AG04450 (cell line): Measurements from ENCODE around the gene MUC13. TPM values are rescaled to one million over a fixed set of nuclear protein-coding genes. Genes with fewer than 3 reads are reported as not detected.
A peak's percentile ranks its signal among the peaks of the same experiment; 100 is the strongest.

Experiments
- CTCF ChIA-PET: fragments of 300-600, 350-600 bp; formaldehyde crosslinking; extraction: SDS; loops from one replicate; lab custom pipeline; 2022; ENCODE audit warnings: antibody characterized with exemption, inconsistent platforms; lab: Charles Lee
- POLR2A ChIA-PET: fragments of 350-600 bp; formaldehyde crosslinking; extraction: SDS; loops from one replicate; lab custom pipeline; 2021; ENCODE audit warnings: antibody characterized with exemption, inconsistent platforms; lab: Yijun Ruan, JAX
- DNase-seq: peaks from one replicate; pipeline ENCODE4 v3.0.0-alpha.2; 2011; ENCODE audit warnings: low read depth, low spot score
- H3K27ac ChIP-seq: one replicate; pipeline ENCODE4 v1.5.1; 2012; ENCODE audit warnings: low read depth, low read length, control low read depth
- H3K27me3 ChIP-seq: one replicate; pipeline ENCODE4 v1.6.0; 2012; ENCODE audit warnings: low read length; ENCODE audit not compliant: control insufficient read depth, insufficient read depth
- H3K4me3 ChIP-seq: 2 replicates; pipeline ENCODE4 v1.5.1; 2011; ENCODE audit warnings: mild to moderate bottlenecking, low read depth, low read length, control low read depth
- H3K9me3 ChIP-seq: 2 replicates; pipeline ENCODE4 v1.5.1; 2012; ENCODE audit warnings: low read length; ENCODE audit not compliant: control insufficient read depth, insufficient read depth
- CTCF ChIP-seq: IDR thresholded peaks from 2 replicates; pipeline ENCODE4 v1.5.1; 2011; ENCODE audit warnings: low read depth, low read length, control low read depth, inconsistent platforms
- polyA plus RNA-seq: library from polyadenylated mRNA; depleted of rRNA; stranded (reverse); fragments of >200 nt; gene quantifications from 2 replicates; pipeline ENCODE4 v1.2.3, GENCODE V29; 2011

Gene MUC13
- polyA plus RNA-seq, 1 experiment, result not detected

GRCh38 chr3:124885466-124886167 is 48.9 kb downstream of the MUC13 start:
- Histone ChIP-seq H3K4me3 (peak overlapping the region; percentile 70), H3K27ac (peak overlapping the region; percentile 21), H3K9me3 (no peaks in the 10 kb centered on the region; the same call in 1 of the 2 replicates), H3K27me3 (no peaks in the 10 kb centered on the region)
- DNase-seq, result no peak
- CTCF ChIA-PET, result interaction anchor here (0.9 to 1.0 kb wide), 2 partner anchors 98 to 125 kb away, joined by 3 to 4 read pairs; no protein-coding TSS in a partner anchor
- POLR2A ChIA-PET, result interaction anchor here (0.7 kb wide), 1 partner anchor 36 kb away, joined by 3 read pairs; no protein-coding TSS in a partner anchor
- TF ChIP-seq CTCF, result no peak

- POLR2A ChIA-PET, result no interaction called here
- Histone ChIP-seq H3K27me3 (no peaks in the 10 kb centered on the region), H3K4me3 (peak overlapping the region; percentile 5; the same call in 1 of the 2 replicates), H3K9me3 (no peaks in the 10 kb centered on the region; the same call in 1 of the 2 replicates), H3K27ac (no peak overlapping the region)
- TF ChIP-seq CTCF, result no peak
- CTCF ChIA-PET, result interaction anchor here (0.6 to 1.1 kb wide), 4 partner anchors 17 to 124 kb away, joined by 3 to 5 read pairs (median 4); no protein-coding TSS in a partner anchor
- DNase-seq, result no peak
These were observed 50.0 kb downstream of the MUC13 start for GRCh38 chr3:124884474-124885101.

GRCh38 chr3:124883766-124884473 is 50.6 kb downstream of the MUC13 start:
- H3K27me3 ChIP-seq, result no peaks in the 10 kb centered on the region
- ChIA-PET POLR2A (no interaction called here), CTCF (interaction anchor here (0.6 to 1.1 kb wide), 2 partner anchors 17 to 57 kb away, joined by 3 to 5 read pairs; no protein-coding TSS in a partner anchor)
- H3K4me3 ChIP-seq, result no peak overlapping the region
- DNase-seq, result no peak
- H3K9me3 ChIP-seq, result no peaks in the 10 kb centered on the region; the same call in 1 of the 2 replicates
- H3K27ac ChIP-seq, result no peak overlapping the region
- TF ChIP-seq CTCF, result no peak

GRCh38 chr3:124882816-124883747 is 51.5 kb downstream of the MUC13 start:
- CTCF ChIA-PET, result interaction anchor here (1.5 kb wide), 1 partner anchor 18 kb away, joined by 6 read pairs; no protein-coding TSS in a partner anchor
- H3K27me3 ChIP-seq, result no peaks in the 10 kb centered on the region
- TF ChIP-seq CTCF, result no peak
- H3K9me3 ChIP-seq, result no peaks in the 10 kb centered on the region; the same call in 1 of the 2 replicates
- H3K4me3 ChIP-seq, result no peak overlapping the region
- DNase-seq, result no peak
- POLR2A ChIA-PET, result no interaction called here
- no peak overlapping the region for H3K27ac ChIP-seq
